NCI-H82 treated with DMSO at 0.1 percent for 48 hours (cell line): Measurements from ENCODE around the gene GALE.
A peak's percentile ranks its signal among the peaks of the same experiment; 100 is the strongest.
"Not testable (repeated sequence)": the region's sequence is repeated elsewhere in the genome, so short reads cannot be mapped to it uniquely, and the experiment has no call there.

Experiments
- DNase-seq: peaks from one replicate; lab custom pipeline; 2025; ENCODE audit not compliant: unreplicated experiment; lab: John Stamatoyannopoulos, UW

GALE gene

DNA sequence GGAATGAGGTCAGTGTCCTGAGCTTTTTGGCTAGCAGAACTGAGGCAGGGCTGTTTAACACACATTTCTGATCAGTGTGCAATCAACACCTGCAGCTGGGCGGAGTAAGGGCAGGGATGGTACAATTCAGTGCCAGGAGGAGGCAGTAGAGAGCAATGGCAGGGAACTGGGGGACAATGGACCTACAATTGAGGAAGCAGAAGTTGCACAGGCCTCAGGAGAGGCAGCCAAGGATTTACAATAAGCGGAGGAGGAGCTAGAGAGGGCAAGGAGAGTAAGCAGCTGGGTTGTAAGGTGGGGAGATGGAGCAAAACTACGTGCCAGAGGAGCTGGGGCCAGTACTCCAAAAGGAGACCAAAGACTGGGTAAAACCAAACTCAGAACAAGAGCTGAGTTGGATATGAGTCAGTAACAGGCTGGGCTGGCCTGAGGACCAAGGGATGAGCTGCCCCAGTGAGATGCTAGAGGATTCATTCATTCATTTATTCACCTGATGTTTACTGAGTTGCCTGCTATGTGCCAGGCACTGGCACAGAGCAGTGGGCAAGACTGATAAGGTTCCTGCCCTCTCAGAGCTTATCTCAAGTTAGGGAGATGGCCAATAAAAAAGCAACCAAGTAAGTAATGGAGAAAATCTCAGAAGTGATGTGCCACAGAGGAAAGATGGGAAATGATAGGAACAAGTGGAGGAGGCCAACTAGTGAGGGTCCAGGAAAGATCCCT, 10.4 kb upstream of the GALE start:
- DNase-seq = no peak

DNA sequence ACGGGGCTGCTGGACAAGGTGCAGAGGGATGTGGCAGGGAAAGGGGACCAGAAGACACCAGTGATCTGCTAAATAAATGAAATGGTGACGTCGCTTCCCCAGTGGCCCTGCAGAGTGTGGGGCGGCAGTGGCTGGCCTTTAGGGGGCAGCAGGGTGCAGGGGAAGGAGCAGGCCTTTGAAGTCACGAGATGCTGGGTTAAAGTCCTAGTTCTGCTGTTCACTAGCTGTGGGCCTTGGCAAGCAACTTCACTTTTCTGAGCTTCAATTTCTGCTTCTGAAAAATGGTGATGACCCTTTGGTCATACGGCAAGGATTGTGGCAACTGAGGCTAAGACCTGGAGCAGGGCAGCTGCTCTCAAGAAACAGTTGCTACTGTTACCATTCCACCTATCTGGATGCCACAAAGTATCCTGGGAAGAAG, 9.2 kb upstream of the GALE start:
- peak; percentile 58 for DNase-seq

DNA sequence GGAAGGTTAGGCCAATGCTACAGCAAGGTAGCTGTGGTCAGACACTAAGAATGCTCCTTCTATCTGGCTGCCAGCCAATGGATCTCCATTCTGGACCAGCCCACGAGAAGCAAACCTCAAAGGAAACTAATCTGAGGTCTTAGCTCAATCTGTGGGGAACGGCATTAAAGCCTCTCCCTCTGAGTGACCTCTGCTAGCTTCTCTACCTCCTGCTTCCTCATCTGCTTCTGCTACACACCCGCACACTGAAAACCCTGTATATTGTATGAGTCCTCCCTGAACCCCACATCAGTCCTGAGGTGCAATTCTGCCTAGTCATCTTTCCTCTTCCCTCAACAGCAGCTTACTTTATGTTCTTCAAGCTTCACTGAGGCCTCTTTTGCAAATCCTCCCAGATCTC, 6.9 kb upstream of the GALE start:
- DNase-seq = no peak

DNA sequence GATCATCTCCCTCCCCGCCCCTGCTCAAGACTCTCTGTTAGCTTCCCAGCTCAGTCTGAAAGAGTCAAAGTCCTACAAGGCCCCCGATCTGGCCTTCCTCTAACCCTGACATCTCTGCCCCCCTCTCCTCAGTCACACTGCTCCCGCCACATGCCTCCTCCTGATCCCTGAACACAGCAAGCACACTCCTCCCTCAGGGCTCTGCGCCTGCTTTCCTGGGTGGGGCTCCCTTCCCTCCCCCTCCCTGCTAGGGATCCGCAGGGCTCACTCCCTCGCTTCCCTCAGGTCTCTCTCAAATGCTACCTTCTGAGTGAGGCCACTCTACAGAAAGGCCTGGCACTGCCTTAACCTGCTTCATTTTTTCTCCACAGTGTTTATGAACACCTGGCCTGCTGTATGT, 5.7 kb upstream of the GALE start:
- no peak for DNase-seq

DNA sequence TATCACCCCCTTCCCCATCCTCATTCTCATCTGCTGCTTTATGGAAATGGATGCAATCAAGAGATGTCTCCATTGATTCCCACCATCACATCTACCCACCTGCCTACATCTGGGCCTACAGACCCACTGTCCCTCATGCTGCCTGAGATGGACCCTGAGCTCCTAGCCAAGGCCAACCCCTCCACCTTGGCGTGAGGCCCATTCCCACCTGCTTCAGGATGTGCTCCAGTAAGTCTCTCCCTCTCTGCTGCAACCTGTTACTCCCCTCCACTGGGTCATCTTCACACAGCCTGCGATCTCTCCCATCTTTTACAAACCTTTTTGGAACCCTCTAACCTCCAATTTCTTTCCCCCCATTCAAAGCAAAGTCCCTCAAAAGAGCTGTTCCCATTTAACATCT, 4.5 kb upstream of the GALE start:
- DNase-seq = no peak

DNA sequence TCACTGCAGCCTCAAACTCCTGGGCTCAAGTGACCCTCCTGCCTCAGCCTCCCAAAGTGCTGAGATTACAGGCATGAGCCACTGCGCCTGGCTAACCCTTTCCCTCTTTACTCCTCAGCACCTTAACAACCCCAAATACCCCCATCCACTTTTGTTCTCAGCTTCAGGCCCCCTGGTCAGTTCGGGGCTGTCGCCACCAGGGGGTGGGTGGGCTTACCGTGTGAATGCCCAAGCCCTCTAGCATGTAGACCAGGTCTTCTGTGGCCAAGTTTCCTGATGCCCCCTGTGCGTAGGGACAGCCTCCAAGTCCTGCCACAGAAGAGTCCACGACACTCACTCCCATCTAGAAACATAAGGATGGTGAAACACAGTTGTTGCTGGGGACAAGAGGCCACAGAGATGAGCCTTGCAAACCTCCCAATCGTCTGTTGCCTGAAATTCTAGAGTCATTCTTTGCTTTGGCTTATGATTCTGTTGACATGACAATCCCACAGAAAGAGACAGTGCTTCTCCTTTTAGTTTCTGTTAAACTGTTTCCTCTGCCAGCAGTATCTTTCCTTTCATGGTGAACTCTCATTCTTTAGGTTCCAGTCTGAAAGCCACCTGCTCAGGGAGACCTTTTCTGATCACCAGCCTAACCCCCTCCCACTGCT, 3.8 kb upstream of the GALE start:
- no peak for DNase-seq

DNA sequence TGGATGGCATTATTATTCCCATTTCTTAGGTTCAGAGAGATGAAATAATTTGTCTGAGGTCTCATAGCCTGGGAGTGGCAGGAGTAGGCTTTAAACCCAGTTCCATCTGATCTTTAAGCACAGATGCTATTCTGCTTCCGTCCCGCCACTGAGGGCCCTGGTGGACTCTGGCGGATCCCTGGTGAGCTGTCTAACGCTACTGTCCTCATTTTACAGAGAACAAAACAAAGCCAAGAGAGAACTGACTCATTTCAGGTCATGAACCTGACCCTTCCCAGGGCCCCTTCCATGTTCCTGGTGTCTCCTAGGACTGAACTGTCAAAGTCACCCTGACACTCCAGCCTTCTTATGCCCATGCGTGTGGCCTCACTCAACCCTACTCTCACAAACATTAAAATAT, 3.1 kb upstream of the GALE start:
- DNase-seq = no peak

DNA sequence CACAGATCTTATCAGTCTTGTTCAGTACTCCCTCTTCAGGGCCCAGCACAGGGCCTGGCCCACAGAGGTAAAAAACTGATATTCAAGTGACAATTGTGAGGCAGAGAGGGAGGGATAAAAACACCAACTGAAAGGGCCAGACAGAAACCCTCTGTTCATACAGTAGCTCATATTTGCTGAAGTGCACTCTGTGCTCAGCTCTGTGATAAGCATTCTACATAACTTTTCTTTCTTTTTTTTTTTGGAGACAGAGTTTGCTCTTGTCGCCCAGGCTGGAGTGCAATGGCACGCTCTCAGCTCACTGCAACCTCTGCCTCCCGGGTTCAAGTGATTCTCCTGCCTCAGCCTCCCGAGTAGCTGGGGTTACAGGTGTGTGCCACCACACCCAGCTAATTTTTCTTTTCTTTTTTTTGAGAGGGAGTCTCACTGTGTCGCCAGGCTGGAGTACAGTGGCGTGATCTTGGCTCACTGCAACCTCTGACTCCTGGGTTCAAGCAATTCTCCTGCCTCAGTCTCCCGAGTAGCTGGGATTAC, 2.3 kb upstream of the GALE start:
- not testable (repeated sequence) for DNase-seq

DNA sequence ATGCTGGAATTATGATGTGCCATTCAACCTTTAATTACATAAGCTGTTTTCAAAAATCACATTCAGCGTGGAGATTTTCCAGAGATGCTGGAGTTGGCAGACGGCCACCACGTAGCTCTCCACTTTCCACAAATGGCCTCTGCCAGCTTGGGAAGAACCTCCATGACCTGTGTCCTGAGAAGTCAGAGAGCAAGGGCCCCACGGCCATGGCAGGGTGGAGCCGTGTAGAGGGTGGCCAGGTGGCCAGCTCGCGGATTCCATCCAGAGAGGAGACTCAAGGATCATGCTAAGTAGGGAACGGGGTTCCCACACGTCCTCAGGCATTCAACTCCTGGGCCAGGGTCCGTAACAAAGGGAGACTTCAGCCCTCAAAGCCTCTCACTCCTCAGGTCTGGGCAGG, 1.3 kb upstream of the GALE start:
- DNase-seq = no peak

DNA sequence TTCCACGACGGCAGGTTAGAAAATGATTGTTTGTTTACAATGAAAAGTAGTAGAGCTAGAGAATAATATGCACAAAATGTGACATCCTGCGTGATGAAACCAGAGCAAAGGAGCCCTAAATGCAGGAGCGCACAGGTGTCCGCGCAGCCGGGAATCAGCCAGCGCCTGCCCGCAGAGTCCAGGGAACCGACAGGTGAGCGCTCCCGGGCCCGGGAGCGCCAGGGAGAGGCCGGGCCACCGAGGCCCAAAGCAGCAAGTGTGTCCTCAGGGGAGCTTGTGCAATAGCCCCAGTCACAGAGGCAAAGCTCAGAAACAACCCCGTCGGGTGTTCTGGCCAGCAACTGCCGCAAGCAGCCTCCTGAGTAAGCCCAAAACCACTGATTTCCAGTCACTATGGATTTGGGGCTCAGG, 789 bp upstream of the GALE start:
- DNase-seq = no peak

DNA sequence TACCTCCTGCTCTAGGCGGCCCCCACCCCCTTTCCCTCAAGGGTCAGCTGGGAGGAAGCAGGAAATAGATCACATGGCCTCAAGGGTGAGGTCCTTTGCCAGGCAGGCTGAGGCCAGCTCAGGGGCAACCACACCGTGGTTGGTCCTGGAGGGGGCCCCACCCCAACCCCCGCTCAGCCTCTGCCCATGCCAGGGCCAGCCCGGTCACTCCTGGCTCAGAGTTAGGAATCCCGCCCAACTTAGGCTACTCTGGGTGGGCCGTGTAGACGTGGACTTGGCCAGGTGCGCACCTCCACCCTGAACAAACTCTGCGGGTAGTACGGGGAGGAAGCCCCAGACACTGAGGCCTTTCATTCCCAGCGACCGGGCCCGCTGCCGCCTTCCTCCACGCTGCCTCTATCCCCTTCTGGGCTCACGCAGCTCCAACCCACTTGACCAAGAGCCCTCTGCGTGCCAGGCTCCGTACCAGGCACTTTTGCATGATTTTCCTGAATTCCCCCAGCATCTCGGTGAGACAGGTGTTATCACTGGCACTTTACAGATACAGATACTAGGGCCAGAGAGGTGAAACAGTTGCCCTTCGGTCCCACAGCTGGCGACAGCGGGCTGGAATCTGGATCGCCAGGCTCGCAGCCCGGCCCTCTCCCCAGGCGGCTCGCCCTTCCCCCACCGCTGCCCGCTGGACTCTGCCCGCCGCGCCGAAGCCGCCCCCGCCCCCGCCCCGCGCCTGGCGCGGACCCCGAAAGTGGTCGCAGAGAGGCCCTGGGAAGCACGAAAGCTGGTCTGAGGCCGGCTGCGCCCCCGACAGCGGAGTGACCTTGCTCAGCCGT, 769 bp downstream of the GALE start:
- DNase-seq = no peak

DNA sequence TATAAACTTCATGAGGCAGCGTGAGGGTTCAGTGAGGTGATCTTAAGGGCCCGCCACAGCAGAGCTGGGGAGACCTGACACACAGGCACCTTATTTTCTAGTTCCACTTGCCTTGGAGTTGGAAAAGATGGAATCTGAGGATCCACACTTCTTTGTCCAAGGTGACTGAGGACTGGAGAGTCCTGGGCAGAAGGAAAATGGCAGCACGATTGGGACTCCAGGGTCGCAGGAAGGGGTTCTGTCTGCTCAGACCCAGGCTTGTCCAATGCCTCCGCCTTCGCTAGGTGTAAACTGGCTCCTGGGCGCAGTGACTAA, 1.3 kb downstream of the GALE start:
- no peak for DNase-seq

DNA sequence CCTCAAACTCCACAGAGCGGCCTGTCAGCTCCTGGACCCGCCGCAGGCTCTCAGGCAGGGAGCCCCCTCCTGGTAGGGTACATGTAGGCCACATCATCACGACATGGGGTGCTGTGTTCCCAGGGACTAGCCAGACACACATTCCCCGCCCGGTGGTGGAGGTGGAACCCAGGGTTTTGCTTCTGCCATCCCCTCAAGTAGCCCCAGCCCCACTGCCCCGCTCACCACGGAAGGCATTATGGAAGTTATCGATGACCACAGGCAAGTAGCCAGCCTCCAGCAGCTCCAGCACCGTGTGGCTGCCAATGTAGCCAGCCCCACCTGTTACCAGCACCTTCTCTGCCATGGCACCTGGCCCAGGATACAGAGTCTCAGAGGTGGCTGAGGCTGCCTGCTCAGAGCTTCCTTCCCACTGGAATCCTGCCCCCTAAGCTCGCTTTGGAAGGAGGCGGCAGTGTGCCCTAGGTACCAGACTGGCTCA, 1.9 kb downstream of the GALE start:
- DNase-seq = no peak

DNA sequence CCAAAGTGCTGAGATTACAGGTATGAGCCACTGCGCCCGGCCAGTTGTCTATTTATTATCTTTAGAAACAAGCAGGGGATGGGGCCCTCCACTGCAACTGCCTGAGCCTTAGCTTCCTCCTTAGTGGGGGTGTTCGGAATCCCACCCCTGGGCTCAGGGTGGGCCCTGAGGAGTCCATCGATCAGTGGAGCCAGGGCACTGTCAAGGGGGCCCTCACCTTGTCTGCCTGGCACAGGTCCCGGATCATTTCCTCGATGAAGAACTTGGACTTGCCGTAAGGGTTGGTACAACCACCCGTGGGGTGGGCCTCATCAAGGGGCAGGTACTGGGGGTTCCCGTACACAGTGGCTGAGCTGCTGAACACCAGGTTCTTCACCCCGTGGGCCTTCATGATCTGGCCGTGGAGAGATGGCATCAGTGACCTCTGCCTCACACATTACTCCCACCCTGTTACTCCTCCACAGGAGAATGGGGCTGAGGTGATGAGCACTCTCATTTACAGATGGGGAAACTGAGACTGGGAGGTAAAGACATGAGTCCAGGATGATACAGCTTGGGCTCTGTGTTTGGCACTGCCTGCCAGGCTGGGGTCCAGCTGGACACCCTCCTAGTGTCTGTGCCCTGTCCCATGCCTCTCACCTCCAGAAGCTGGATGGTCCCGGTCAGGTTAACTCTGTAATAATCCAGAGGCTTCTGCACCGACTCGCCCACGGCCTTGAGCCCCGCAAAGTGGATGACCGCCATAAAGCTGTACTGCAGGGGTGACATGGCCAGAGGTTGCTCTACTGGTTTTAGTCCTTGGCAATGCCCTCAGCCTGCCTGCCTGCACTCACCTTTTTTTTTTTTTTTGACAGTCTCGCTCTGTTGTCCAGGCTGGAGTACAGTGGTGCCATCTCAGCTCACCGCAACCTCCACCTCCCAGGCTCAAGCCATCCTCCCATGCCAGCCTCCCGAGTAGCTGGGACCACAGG, 2.8 kb downstream of the GALE start:
- no peak for DNase-seq

DNA sequence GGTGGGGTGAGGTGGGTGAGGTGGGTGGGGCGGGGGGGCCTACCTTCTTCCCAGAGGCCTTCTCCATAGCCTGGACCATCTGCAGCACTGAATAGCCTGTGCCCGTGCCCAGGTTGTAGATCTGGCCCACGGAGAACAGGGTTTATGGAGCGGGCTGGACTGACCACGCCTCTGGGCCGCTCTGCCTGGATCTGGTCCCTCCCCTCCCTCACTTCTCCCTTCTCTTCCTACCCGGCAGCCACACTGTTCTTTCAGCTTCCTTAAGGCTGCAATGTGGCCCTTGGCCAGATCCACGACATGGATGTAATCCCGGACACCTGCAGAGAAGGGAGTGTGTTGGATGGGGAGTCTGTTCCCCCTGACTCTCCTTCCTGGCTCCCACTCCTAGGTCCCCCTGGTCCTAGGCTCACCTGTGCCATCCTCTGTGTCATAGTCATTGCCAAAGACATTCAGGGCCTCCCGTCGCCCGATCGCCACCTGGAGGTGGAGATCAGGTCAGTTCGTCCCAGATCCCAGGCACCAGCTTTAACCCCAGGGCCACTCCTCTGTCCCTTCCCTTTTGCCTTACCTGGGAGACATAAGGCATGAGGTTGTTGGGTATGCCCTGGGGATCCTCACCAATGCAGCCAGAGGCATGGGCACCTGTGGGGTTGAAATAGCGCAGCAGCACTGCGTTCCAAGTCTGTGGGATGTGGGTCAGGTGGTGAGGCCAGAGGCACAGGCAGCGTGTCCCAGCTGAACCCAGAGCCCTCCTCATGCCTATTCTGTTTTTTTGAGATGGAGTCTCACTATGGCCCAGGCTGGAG, 3.9 kb downstream of the GALE start:
- no peak for DNase-seq

DNA sequence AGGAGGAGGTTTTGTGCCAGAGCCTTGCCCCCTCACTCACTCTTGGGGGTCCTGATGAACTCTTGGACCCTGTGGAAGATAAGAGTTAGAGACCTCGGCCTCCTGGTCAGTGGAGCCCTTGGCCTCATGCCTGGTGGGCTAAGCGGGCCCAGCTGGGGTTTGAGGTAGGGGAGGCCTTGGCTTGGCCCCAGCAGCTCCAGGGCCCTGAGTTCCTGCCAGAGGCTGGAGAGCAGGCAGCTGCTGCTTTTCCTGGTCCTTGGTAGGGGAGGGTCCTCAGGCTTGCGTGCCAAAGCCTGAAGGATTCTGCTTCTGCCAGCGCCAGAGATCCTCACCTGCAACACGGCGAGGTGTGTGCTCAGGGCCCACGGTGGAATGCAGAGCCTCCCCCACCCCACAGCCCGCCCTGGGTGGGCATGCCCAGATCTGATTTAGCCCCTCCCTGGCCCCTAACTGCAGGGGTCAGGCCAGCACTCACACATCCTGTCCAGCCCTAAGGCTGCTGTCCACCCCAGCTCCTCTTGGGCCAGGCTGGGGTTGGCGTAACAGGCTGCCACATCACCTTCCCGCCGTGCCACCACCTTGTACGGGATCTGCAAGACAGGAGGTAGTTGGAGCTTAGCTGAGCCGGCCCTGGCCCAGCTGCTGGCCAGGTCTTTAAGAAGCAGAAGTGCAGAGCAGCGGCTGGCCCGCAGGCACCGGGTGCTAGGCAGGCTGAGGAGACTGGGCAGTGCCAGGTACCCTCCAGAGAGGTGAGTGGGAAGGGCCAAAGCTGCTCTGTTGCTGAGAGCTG, 4.7 kb downstream of the GALE start:
- DNase-seq = no peak

DNA sequence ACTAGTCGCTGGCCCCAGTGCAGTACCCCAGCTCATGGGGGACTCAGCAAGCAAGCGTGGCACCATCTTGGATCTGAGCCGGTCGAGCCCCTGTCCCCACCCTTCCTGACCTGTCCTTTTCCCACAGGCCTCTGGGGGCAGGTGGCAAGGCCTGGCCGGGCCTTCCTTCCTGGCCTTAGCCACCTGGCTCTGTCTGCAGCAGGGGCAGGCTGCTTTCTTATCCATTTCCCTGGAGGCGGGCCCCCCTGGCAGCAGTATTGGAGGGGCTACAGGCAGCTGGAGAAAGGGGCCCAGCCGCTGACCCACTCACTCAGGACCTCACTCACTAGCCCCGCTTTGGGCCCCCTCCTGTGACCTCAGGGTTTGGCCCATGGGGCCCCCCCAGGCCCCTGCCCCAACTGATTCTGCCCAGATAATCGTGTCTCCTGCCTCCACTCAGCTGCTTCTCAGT, 5.8 kb downstream of the GALE start:
- not testable (repeated sequence) for DNase-seq

DNA sequence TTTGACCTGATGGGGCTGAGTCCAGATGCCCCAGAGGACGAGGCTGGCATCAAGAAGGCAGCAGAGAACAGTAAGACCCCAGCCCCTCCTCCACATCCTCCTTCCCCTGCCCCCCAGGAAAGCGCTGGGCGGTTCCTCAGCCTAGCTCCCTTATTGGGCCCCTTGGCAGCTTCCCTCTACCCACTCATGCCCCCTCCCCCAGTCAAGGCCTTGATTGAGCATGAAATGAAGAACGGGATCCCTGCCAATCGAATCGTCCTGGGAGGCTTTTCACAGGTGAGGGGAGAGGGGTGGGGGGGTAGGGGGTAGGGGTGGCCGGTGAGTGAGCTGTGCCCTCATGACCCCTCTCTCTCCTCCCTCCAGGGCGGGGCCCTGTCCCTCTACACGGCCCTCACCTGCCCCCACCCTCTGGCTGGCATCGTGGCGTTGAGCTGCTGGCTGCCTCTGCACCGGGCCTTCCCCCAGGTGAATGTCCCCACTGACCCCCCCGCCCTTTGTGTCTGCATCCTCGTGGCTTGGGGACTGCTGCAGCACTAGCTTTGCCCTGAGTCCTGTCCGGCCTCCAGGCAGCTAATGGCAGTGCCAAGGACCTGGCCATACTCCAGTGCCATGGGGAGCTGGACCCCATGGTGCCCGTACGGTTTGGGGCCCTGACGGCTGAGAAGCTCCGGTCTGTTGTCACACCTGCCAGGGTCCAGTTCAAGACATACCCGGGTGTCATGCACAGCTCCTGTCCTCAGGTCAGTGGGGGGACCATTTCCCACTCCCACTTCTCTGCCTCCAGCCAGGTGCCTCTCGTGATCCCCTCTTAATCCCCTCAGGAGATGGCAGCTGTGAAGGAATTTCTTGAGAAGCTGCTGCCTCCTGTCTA, 6.5 kb downstream of the GALE start:
- DNase-seq = no peak
